ENCODE measurements around the gene NEK1. TPM values are rescaled to one million over a fixed set of nuclear protein-coding genes. Genes with fewer than 3 reads are reported as not detected.

Gene NEK1
- total RNA-seq, 1 experiment from 2014 or later, result 12.3 TPM

- no peak overlapping the region for H2AK5ac ChIP-seq (ENCODE audit: insufficient read length, low read length)
- no peak overlapping the region for H3K56ac ChIP-seq (ENCODE audit: insufficient read length, low read depth, low read length)
- H3K4ac ChIP-seq (ENCODE audit: low read depth, low read length), result no peak overlapping the region
- H3K4me2 ChIP-seq (ENCODE audit: insufficient read depth, insufficient read length, low read length), result no peak overlapping the region
- no peaks in the 10 kb centered on the region for H3K27me3 ChIP-seq (ENCODE audit: insufficient read depth, low read length)
- H2AFZ ChIP-seq (ENCODE audit: low read length), result no peak overlapping the region
- no peaks in the 10 kb centered on the region for H3K23me2 ChIP-seq (ENCODE audit: insufficient read length, low read depth, low read length, poor library complexity, severe bottlenecking)
- H4K8ac ChIP-seq (replicated peaks; ENCODE audit: insufficient read length, low read depth, low read length), result no peak overlapping the region
- WGBS (ENCODE audit: extremely low coverage, insufficient read length, low lambda C conversion rate), result no CpG with 5 or more reads among the region's 3 CpGs
- TF ChIP-seq CTCF (conservative IDR thresholded peaks at IDR 0.05), result no peak
- Mint-ChIP-seq H3K4me1 (no peaks in the 10 kb centered on the region), H3K27ac (no peak overlapping the region), H3K9me3 (peaks cover 4 to 11% of the 10 kb centered on the region in 2 experiments; a peak in 4 of 5 replicates), H3K27me3 (ENCODE audit: low read depth) (no peaks in the 10 kb centered on the region), H3K36me3 (ENCODE audit: insufficient read depth in 1 of 3, low read depth in 3 of 3) (peaks cover 0 to 2% (median under 1%) of the 10 kb centered on the region in 3 experiments; a peak in 2 of 7 replicates), H3K4me3 (no peak overlapping the region)
- H2BK120ac ChIP-seq (ENCODE audit: low read depth, low read length, poor library complexity, severe bottlenecking), result no peak overlapping the region
- H3K27ac ChIP-seq (ENCODE audit: insufficient read length, low read depth, low read length), result no peak overlapping the region
- H3K79me2 ChIP-seq (ENCODE audit: insufficient read depth, low read length), result no peaks in the 10 kb centered on the region
- H4K20me1 ChIP-seq (ENCODE audit: control insufficient read depth, insufficient read depth, insufficient read length), result no peaks in the 10 kb centered on the region
- H3K4me1 ChIP-seq (ENCODE audit: insufficient read depth, low read length), result no peaks in the 10 kb centered on the region
- no peak overlapping the region for H3K14ac ChIP-seq (ENCODE audit: insufficient read depth, low read length)
- no peak overlapping the region for H3K9ac ChIP-seq (ENCODE audit: extremely low read depth, insufficient read length, low read length)
- H2BK5ac ChIP-seq (ENCODE audit: insufficient read length, low read length), result no peak overlapping the region
- no peak overlapping the region for H2BK20ac ChIP-seq (ENCODE audit: low read depth, low read length, poor library complexity, severe bottlenecking)
- H3K9me3 ChIP-seq (ENCODE audit: control insufficient read depth, low read depth, low read length), result no peaks in the 10 kb centered on the region
- no peak for DNase-seq
- H3K23ac ChIP-seq (ENCODE audit: insufficient read length, low read depth, low read length), result no peak overlapping the region
- H4K91ac ChIP-seq (ENCODE audit: insufficient read length, low read depth, low read length), result no peak overlapping the region
- H2BK12ac ChIP-seq (ENCODE audit: insufficient read length, low read depth, low read length), result no peak overlapping the region
- no peak overlapping the region for H2BK15ac ChIP-seq (ENCODE audit: low read depth, low read length)
- H4K5ac ChIP-seq (ENCODE audit: insufficient read length, low read depth, low read length), result no peak overlapping the region
- H3K18ac ChIP-seq (ENCODE audit: insufficient read length, low read depth, low read length), result no peak overlapping the region
- H3K79me1 ChIP-seq (ENCODE audit: insufficient read depth, low read depth, low read length, poor library complexity, severe bottlenecking), result no peaks in the 10 kb centered on the region
- no peak overlapping the region for H3T11ph ChIP-seq (ENCODE audit: low read length)
Measured at GRCh38 chr4:169384779-169385178, 227.6 kb downstream of the NEK1 start.

Measured in H9 (cell line).